A673 (cell line): ENCODE measurements around the gene DPYSL4. TPM values are rescaled to one million over a fixed set of nuclear protein-coding genes. Genes with fewer than 3 reads are reported as not detected.

Experiments
- BruUV-seq: library from RNA; stranded (reverse); fragments of 400-500 nt; replicated peaks from 2 replicates; lab custom pipeline; 2021; lab: Mats Ljungman, UMichigan
- CTCF ChIA-PET: fragments of 300-600 bp; sonication (Branson Sonifier 250); formaldehyde crosslinking; loops from one replicate; lab custom pipeline; 2022; ENCODE audit warnings: antibody characterized with exemption; lab: Charles Lee
- POLR2A ChIA-PET: fragments of 300-600 bp; sonication (Branson Sonifier 250); formaldehyde crosslinking; loops from one replicate; lab custom pipeline; 2022; ENCODE audit warnings: antibody characterized with exemption; ENCODE audit not compliant: low non-redundant PET; lab: Charles Lee
- DNase-seq: peaks from one replicate; pipeline ENCODE4 v3.0.0-alpha.2; 2015; ENCODE audit warnings: low spot score
- H3K27ac ChIP-seq: fragments of 200-600 bp; sonication (generic); 2 replicates; pipeline ENCODE4 v1.5.1; 2016; ENCODE audit warnings: mixed run types, low read depth, mild to moderate bottlenecking, mixed read lengths, antibody characterized with exemption, low read length; ENCODE audit not compliant: poor library complexity, severe bottlenecking
- H3K27me3 ChIP-seq: fragments of 200-600 bp; sonication (generic); replicated peaks from 2 replicates; pipeline ENCODE4 v1.6.1; 2017; ENCODE audit warnings: mixed run types, low read depth, mild to moderate bottlenecking, mixed read lengths, antibody characterized with exemption, low read length; ENCODE audit not compliant: insufficient read depth, poor library complexity
- H3K36me3 ChIP-seq: fragments of 200-600 bp; sonication (generic); 2 replicates; pipeline ENCODE4 v1.6.1; 2016; ENCODE audit warnings: mixed run types, mild to moderate bottlenecking, mixed read lengths, antibody characterized with exemption, low read length; ENCODE audit not compliant: insufficient read depth, poor library complexity, severe bottlenecking
- H3K4me1 ChIP-seq: fragments of 200-600 bp; sonication (generic); 2 replicates; pipeline ENCODE4 v1.6.1; 2017; ENCODE audit warnings: mixed run types, mild to moderate bottlenecking, mixed read lengths, antibody characterized with exemption, low read length; ENCODE audit not compliant: insufficient read depth, poor library complexity, severe bottlenecking
- H3K4me3 ChIP-seq: fragments of 200-600 bp; sonication (generic); 2 replicates; pipeline ENCODE4 v1.5.1; 2016; ENCODE audit warnings: low read depth, mixed run types, mild to moderate bottlenecking, mixed read lengths, low read length; ENCODE audit not compliant: poor library complexity, severe bottlenecking
- H3K9me3 ChIP-seq: fragments of 200-600 bp; sonication (generic); 2 replicates; pipeline ENCODE4 v1.6.1; 2016; ENCODE audit warnings: mixed run types, low read depth, mild to moderate bottlenecking, mixed read lengths, antibody characterized with exemption, low read length; ENCODE audit not compliant: poor library complexity, severe bottlenecking
- EZH2 ChIP-seq: fragments of 200-600 bp; sonication (generic); IDR thresholded peaks from 2 replicates; pipeline ENCODE4 v1.6.1; 2017; ENCODE audit warnings: borderline replicate concordance, low read depth, mild to moderate bottlenecking, mixed read lengths, antibody characterized with exemption, low read length; ENCODE audit not compliant: poor library complexity, severe bottlenecking
- intact Hi-C: fragments of 100-400 bp; cut with micrococcal nuclease; formaldehyde crosslinking; loops from one replicate; pipeline ENCODE4 v1.10.0; 2022; ENCODE audit not compliant: unreplicated experiment
- total RNA-seq: library from RNA; stranded (reverse); gene quantifications from 2 replicates; pipeline ENCODE4 v1.2.3, GENCODE V29; 2021
- TF ChIP-seq, protein P1 (sequence below): fragments of 300-800, 200-600 bp; sonication (generic); conservative IDR thresholded peaks from 2 replicates; pipeline ENCODE4 v1.5.1; 2017; ENCODE audit warnings: low read depth, mild to moderate bottlenecking, antibody characterized with exemption, low read length, moderate library complexity, mixed read lengths

Gene DPYSL4
- total RNA-seq, 1 experiment from 2014 or later, result 13.1 TPM

DNA sequence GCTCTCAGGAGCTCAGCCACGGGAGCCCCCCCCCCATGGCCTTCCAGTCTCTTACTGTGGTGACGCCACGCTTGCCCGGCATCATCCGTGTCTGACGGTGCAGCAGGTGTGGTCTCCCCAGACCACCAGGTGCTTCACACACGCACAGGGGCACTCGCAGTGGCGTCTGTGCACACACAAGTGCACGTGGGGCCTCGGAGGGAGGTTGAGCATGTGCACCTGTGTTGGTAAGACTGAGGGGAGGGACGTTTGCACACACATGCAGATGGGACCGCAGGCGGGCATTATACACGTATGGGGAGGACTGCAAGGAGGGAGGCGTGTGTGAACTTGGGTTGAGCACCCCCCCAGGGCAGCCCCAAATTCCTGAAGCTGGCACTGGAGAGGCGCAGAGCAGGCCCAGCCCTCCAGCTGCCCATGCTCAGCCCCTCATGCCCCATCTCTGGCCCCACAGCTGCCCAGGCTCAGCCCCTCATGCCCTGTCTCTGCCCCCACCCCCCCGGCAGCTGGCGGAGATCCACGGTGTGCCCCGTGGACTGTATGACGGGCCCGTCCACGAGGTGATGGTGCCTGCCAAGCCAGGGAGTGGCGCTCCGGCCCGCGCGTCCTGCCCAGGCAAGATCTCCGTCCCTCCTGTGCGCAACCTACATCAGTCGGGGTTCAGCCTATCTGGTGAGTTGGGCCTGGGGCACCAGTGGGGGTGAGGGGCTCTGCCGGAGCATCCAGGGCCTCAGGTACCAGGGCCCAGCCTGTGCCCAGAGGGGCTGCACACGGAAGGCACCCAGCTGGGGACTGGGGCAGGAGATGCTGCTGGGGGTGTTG, 16.7 kb downstream of the DPYSL4 start:
- BruUV-seq, result no TSS peak
- Histone ChIP-seq H3K9me3 (no peaks in the 10 kb centered on the region), H3K4me1 (no peaks in the 10 kb centered on the region), H3K27ac (no peak overlapping the region), H3K4me3 (no peak overlapping the region), H3K27me3 (no peaks in the 10 kb centered on the region), H3K36me3 (no peaks in the 10 kb centered on the region)
- DNase-seq, result no peak
- intact Hi-C loops, result no loop called here
- TF ChIP-seq, protein P1, sequence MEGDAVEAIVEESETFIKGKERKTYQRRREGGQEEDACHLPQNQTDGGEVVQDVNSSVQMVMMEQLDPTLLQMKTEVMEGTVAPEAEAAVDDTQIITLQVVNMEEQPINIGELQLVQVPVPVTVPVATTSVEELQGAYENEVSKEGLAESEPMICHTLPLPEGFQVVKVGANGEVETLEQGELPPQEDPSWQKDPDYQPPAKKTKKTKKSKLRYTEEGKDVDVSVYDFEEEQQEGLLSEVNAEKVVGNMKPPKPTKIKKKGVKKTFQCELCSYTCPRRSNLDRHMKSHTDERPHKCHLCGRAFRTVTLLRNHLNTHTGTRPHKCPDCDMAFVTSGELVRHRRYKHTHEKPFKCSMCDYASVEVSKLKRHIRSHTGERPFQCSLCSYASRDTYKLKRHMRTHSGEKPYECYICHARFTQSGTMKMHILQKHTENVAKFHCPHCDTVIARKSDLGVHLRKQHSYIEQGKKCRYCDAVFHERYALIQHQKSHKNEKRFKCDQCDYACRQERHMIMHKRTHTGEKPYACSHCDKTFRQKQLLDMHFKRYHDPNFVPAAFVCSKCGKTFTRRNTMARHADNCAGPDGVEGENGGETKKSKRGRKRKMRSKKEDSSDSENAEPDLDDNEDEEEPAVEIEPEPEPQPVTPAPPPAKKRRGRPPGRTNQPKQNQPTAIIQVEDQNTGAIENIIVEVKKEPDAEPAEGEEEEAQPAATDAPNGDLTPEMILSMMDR, result no peak
- TF ChIP-seq EZH2, result no peak
- CTCF ChIA-PET, result no interaction called here
- POLR2A ChIA-PET, result no interaction called here

DNA sequence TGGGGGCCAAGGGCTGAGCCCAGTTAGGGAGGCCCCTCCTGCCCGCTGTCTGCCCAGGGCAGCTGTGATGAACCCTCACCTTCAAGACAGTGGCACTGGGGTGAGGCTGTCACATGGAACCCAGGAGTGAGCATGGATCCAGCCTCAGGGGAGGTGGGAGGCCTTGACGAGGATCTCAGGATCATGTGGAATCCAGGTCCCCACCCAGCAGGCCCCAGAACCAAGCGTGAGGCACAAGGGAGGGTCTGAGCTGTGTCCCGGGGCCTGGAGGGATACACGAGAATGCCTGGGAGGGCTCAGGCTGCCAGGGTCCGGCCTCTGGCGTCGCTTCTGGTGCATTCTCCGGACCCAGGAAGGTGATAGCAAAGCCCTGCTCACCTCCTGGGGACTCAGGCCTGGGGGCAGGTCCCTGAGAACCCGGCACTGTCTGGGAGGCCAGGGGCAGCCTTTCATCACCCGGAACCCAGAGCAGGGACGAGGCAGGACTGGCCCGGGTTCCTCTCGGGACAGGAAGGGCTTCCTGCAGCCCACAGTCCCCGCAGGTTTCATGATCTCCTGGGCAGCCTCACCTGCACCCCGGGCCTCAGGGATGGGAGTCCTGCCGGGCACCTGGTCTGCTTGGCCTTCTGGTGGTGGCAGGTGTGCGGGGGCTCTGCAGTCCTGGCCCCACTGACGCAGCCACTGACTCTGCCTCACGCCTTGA, 17.5 kb downstream of the DPYSL4 start:
- Histone ChIP-seq H3K27me3 (no peaks in the 10 kb centered on the region), H3K9me3 (no peaks in the 10 kb centered on the region), H3K4me1 (no peaks in the 10 kb centered on the region), H3K36me3 (no peaks in the 10 kb centered on the region), H3K27ac (no peak overlapping the region), H3K4me3 (no peak overlapping the region)
- ChIA-PET POLR2A (no interaction called here), CTCF (no interaction called here)
- BruUV-seq, result no TSS peak
- intact Hi-C loops, result no loop called here
- TF ChIP-seq, protein P1, result no peak
- no peak for TF ChIP-seq EZH2
- no peak for DNase-seq

DNA sequence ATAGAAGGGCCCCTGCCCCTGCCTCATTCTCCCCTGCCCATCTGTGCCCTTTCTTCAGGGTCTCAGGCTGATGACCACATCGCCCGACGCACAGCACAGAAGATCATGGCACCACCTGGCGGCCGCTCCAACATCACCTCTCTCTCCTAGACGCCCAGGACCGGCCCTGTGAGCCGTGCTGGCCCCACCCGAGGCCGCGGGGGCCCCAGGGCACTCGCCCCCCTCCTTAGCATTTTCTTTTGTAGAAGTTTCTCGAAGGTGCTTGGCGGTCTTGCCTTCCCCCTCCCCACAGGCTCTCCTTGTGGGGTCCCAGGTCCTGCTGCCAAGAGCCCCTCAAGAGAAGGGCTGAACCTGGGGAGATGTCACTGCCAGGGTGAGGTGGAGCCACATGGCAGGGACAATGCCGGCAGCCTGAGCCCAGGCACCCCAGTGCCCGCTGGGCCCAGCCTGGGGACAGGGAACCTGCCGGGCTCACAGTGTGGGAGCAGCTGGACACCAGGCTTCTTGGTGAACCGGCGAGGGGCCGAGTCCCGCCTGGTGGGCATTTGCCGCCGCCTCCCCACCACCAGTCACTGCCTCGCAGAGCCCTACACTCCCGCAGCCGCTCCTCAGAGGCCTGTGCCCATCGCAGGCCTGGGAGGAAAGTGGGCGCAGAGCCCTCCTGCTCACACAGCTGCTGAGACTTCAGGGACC, 18.2 kb downstream of the DPYSL4 start:
- Histone ChIP-seq H3K27ac (no peak overlapping the region), H3K36me3 (no peaks in the 10 kb centered on the region), H3K4me1 (no peaks in the 10 kb centered on the region), H3K4me3 (no peak overlapping the region), H3K9me3 (no peaks in the 10 kb centered on the region), H3K27me3 (no peaks in the 10 kb centered on the region)
- intact Hi-C loops, result no loop called here
- POLR2A ChIA-PET, result no interaction called here
- TF ChIP-seq EZH2, result no peak
- TF ChIP-seq, protein P1, result no peak
- CTCF ChIA-PET, result no interaction called here
- no peak for DNase-seq
- no TSS peak for BruUV-seq
